Measurements from ENCODE around the gene ZWINT.

Gene ZWINT

GRCh38 chr10:56360967-56361612 lies at the start of gene ZWINT:
Gene ZWINT (minus strand): TSS chr10:56361259. CDS start chr10:56361236, 23 bp downstream.
- DNase-seq, result peak; percentile 94

DNA sequence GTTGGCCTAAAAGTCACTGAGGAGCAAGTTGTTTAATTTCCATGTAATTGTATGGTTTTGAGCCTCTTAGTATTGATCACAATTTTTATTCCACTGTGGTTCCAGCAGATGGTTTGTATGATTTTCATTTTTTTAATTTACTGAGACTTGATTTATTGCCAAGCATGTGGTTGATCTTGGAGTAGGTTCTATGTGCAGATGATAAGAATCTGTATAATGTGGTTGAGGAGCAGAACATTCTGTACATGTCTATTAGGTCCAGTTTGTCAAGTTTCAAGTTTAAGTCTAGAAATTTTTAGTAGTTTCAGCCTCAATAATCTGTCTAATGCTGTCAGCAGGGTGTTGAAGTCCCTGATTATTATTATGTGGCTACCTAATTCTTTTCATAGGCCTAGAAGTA lies 22.7 kb upstream of the ZWINT start:
- DNase-seq, result no peak

- DNase-seq, result no peak
These were observed 9.4 kb upstream of the ZWINT start for GRCh38 chr10:56370217-56371113.

DNA sequence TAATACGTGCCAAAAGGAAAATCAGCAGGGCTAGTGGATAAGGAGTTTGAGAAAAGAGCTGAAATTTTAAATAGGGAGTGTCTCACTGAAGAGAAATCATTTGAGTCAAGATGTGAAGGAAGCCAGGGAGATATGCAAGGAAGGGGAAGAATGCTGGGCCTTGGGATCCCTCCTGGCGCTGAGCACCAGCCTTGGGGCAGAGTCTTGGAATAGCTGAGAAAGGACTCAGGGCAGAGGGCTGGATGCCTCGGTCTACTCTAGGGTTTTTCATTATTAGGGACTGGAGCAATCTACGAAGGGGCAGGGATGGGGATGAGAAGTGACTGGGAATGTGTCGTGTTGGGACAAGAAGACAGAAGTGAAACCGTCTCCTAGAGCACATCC lies 484 bp downstream of the ZWINT start:
- no peak for DNase-seq

DNA sequence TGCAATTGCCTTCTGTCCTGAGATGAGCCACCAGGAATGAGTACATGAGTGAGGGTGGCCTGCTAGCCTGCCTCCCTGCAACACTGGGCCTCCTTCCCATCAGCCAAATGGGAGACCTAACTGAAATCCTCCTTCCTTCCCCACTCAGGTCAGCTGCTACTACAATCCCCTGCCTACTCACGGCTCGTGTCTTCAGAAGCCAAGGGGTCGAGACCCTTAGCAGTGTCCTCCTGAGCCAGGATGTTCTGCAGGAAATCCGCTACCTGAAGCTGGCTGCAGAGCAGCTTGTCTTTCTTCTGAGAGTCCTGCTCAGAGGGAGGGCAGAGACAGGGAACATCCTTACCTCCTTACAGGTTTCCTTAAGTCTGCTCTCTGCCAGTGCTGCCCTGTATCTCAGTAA lies 1.2 kb downstream of the ZWINT start:
- no peak for DNase-seq

DNA sequence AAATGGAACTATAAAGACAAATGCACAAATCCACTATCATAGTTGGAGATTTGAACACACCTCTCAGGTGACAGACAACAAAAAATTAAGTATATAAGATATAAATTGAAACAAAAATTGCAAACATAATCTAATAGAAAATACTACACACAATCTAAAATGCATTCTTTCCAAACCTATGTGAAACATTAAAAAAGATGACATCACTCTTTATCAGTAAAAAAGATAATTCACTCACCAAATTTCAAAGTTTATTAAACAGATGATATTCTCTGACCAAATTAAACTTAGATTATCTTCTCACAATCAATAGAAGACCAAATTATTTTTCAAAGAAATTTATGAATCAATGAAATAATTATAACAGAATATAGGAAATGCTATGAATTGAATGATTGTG lies 4.0 kb downstream of the ZWINT start:
- no peak for DNase-seq

DNA sequence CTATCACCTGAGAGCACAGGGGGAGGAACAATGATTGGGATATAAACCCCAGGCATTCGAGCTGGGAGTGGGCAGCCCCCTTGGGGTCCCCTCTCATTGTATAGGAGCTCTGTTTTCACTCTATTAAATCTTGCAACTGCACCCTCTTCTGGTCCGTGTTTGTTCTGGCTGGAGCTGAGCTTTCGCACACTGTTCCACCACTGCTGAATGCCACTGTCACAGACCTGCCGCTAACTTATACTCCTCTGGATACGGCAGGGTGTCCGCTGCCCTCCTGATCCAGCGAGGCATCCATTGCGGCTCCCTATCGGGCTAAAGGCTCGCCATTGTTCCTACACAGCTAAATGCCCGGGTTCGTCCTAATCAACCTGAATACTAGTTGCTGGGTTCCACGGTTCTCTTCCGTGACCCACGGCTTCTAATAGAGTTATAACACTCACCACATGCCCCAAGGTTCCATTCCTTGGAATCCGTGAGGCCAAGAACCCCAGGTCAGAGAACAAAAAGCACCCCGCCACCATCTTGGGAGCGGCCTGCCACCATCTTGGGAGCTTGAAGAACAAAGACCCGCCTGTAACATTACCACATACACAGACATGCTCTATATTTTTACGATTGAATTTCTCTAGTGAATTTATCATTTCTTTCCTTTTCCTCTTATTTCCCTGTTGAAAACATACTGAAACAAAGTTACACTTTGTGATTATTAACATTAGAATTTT lies 9.0 kb downstream of the ZWINT start:
- no peak for DNase-seq

DNA sequence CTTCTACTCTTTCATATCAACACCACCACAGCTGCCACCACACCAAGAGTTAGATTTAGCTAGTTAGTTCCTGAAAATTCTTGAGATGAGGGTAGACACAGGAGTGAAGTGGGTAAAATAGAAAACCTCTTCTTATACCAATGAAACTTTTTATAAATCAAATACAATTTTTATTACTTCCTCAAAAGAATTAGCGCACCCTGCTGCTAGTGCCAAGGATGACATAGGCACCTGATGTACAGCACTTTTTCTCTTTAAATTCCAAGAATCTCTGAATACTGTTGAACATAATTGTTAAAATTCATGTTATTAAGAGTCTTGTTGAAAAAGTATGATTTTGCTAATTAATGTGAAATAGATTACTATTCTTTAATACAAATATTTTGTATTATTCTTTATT lies 11.4 kb downstream of the ZWINT start:
- no peak for DNase-seq

- no peak for DNase-seq
These were observed 13.0 kb downstream of the ZWINT start for GRCh38 chr10:56348101-56348500.

- DNase-seq, result no peak
These were observed 14.1 kb downstream of the ZWINT start for GRCh38 chr10:56346845-56347415.

GRCh38 chr10:56341612-56342011 lies 19.4 kb downstream of the ZWINT start:
- no peak for DNase-seq

DNA sequence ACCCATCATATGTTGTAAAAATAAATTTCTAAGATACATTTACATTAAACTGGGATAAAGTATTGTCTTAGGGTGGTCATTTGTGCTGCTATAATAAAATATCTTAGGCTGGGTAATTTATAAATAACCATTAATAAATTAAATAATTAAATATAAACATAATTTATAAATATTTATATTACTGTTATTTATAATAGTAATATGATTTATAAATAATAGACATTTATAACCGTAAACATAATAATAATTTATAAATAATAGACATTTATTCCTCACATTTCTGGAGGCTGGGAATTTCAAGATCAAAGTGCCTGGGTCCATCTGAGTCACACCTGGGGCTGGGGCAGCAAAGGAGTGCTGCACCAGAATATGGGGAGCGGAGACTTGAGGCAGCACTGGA lies 31.1 kb downstream of the ZWINT start:
- no peak for DNase-seq

- DNase-seq, result no peak
These were observed 33.9 kb downstream of the ZWINT start for GRCh38 chr10:56327118-56327517.

DNA sequence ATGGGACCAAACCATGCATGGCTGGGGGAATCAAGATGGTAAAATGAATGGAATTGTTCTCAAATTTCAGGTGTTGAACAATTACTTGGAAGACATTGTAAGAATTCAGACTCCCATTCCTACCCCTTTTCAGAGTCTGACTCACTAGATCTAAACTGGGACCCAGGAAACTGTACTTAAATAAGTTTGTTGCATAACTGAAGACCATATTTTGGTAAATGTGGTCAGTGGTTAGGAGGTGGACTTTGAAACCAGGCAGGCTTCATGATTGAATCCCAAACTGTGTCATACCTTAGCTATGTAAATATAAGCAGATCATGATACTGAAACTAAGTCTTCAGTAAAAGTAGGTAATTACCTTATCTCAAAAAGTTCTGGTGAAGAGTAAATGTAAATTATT lies 41.7 kb downstream of the ZWINT start:
- DNase-seq, result no peak

- no peak for DNase-seq
These were observed 42.2 kb downstream of the ZWINT start for GRCh38 chr10:56318816-56319215.

- DNase-seq, result no peak
These were observed 43.5 kb downstream of the ZWINT start for GRCh38 chr10:56317603-56318002.

DNA sequence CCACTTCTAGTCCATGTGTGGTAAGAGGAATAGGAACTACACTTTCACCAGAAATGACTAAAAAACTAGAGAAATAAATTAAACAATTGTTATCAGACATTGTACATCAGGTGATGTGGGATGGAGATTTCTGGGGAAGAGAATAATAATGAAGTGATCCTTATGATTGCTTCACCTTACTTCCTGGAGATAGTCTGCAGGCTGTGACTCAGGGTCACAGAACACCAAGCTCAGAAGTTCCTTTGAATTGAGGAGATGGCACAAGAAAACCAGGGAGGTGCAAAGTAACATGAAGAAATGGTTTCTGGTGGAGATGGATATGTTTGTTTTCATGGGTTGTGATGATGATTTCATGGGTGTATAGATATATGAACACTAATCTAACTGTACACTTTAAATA lies 44.5 kb downstream of the ZWINT start:
- DNase-seq, result no peak
